NCI-H345 (cell line): ENCODE measurements around the gene TNFRSF8.

Source experiments
- DNase-seq: peaks from one replicate; lab custom pipeline; 2025; lab: John Stamatoyannopoulos, UW

Gene TNFRSF8

DNA sequence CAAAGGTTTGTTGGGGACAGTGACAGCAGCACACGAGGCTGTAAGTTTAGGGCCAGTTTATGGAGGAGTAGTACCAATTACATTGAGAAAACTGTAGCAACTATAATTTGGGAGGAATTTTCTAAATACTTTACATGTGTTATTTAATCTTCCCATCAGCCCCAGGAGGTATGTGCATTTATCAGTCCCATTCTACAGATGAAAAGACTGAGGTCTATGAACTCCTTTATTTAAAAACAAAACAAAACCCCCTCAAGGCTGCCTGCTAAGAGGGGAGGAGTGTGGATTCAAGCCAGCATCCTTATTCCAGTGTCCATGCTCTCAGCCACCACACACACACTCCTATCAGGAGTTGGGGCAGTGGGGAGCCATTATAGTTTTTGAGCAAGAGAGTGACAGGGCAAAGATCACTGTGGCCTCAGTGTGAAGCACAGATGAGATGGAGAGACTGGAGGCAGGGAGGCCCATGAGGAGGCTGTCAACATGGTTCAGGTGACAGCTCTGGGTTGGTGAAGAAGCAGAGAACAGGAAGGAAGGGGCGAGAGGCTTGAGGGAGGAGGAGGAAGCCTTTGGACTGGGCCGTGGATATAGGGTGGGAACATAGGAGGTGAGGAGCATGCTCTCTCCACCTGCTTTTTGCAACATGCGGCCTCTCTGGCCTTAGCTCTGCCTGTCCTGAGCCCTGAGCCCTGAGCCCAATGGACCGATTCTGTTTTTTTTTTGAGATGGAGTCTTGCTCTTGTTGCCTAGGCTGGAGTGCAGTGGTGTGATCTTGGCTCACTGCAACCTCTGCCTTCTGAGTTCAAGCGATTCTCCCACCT is 113.4 kb downstream of the TNFRSF8 start:
- DNase-seq = no peak

DNA sequence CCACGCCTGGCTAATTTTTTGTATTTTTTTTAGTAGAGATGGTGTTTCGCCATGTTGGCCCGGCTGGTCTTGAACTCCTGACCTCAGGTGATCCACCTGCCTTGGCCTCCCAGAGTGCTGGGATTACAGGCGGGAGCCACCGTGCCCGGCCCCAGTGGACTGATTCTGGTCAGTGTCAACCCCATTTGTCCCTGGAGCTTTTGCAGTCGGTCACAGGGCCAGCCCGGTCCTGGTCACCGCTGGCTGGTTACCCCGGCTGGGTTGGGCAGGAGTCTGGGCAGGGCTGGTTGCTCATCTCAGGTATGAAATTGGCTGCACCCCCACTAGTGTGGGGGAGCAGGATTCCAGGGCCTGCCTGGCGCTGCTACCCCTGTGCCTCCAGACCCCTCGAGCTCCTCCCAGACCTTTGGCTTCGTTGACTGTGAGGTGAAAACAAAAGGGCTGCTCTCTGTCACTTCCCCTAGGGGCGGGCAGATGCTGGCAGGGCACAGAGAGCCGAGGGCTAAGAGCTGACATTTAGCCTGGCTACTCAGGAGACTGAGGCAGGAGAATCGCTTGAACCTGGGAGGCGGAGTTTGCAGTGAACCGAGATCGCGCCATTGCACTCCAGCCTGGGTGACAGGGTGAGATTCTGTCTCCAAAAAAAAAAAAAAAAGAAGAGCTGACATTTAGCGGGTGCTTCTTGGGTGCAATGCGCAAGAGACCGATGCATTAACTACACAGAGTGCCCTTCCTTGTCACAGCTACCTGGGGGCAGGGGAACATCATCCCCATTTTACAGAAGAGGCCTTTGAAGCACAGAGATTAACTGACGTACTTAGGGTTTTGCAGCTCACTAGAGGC is 114.3 kb downstream of the TNFRSF8 start:
- peak; percentile 3 for DNase-seq

DNA sequence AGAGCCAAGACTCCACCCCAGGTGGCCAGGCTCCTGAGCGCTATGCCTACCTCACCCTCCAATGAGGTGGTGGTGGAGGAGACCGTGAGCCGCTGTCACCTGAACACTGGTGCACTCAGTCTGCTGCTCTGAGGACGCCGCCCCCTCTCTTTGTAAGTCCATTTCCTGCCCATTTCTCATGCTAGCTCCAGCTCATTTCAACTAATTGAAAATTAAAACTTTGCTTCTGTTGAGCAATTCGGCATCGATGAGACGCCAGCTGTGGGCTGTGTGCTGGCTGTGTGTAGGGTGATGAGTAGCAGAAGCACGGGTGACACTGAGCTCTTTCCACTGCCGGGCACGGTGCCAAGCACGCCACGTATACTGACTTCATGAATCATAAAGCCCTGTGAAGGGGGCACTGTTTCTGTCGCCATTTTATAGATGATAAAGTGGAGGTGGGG is 114.9 kb downstream of the TNFRSF8 start:
- peak; percentile 84 for DNase-seq

DNA sequence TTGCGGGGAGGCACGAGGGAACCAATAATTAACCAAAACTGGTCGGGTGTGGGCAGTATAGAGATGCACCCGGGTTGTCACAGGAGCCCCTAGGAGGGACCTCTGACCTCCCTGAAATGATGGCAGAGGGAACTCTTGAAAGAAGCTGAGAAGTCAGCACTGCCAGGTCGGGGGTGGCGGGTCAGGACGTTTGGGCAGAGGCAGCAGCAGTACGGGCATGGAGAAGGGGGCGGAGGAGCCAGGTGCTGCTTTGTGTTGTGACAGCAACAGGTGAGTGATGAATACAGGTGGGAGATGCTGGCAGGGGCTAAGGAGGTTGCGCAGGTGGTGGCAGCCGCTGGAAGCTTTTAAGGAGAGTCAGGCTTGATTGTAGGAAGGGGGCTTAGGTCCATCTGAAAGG is 115.4 kb downstream of the TNFRSF8 start:
- peak; percentile 66 for DNase-seq

DNA sequence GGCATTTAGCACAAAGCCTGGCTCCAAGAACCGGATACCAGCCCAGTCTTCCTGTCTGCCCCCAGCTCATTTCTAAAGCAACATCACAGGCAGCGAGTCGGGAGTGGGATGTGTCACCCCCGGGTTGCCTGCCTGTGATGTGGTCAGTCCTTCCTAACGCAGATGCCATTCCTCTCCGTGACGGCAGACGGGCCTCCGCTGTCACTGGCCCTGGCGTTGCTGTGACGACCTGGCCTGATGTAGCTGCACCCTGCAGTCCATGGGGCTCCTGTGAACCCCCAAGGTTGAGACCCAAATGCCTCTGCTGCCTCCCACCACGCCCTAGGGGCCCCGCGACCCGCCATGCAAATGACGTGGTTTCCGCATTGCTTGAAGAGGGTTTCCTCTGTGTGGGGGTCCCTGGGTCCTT is 116.0 kb downstream of the TNFRSF8 start:
- DNase-seq = no peak

DNA sequence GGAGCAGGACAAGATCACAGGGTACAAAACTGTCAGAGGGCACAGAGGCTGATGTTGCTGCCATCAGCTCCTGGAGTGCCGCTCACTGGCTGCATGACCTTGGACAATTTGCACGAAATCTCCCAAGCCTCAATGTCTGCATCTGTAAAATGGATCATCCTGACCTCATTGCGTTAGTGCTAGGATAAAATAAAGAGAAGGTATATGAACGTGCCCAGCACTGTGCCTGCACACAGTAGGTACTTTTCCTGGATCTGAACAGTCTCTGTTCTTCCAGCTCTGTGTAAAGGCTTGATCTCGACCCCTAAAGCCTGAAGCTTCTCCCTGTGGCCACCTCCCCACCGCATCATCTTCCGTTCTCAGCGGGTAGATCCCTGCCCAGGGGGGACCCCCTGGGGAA is 116.6 kb downstream of the TNFRSF8 start:
- DNase-seq = no peak

DNA sequence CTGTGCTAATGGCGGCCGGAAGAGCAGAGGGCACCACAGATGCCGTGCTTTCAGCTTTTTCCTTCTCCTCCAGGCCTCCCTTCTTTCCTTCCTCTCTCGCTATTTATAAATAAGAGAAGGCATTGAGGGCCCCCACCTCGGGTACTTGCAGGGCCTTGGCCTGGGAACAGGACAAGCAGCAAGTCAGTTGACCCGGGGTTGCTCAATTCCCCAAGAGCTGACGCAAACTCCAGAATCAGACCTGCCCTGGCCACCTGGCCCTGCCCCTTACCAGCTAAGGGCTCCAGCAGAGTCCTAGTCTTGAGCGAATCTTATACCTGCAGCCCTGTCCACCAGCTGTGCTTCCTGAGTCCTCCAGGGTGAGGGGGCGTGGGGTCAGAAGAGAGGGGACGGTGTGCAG is 117.2 kb downstream of the TNFRSF8 start:
- DNase-seq = no peak

DNA sequence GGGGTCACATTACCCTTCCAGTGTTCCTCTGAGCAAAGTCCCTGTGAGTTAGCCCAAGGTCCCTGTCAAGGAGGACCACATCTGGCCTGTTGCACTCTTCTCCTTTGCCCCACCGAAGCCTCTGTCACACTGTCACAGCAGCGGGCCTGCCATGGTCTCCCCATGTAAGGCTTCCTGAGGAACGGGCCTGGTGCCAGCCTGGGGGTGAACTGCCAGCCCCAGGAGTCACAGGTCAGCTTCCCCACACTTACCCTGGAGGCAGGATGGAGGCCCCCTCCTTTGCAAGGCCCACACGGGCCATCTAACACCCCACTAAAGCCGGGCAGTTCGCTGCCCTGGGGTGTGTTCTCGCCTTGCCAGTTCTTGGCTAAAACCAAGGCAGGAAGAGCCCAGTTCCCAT is 117.8 kb downstream of the TNFRSF8 start:
- no peak for DNase-seq

DNA sequence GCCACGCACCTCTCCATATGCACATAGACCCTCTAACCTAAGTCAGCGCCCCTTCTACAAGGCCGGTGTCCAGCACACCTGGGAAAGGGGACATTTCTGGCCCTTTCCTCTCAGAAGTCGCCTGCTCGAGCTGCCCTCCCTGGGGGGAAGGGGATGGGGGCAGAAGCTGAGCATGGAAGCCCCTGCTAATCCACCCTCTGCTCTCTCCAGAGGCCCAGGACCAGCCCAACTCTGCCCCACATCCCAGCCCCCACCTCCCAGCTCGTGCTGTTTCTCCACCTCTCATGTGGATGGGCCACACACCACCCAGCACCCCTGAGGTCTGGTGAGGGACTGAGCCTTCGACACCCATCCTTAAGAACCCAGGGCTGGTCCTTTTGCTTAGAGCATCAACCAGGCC is 118.5 kb downstream of the TNFRSF8 start:
- DNase-seq = no peak

DNA sequence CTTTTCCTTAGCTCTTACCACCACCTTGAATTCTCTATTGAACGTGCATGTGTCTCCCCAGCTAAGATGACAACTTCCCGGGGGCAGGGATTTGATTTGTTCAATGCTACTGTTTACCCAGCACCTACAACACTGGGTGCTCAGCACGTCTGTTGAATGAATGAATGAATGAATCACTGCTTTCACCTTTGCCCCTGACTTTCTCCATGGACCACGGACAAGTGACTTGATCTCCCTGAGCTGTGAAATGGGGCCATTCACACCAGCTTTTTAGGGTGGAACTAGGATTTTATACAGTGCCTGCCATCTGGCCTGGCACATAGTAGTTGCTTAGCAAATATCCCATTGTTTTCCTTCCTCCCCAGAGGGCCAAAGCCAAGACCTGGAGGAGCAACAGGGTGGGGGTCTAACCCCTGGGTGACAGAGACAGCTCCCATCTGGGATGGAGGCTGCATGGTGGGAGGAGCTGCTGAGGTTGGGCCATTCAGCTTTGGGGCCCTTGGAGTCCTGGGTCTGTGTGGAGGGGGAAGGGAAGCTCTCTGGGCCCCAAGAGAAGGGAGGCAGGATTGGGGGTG is 119.4 kb downstream of the TNFRSF8 start:
- DNase-seq = no peak

DNA sequence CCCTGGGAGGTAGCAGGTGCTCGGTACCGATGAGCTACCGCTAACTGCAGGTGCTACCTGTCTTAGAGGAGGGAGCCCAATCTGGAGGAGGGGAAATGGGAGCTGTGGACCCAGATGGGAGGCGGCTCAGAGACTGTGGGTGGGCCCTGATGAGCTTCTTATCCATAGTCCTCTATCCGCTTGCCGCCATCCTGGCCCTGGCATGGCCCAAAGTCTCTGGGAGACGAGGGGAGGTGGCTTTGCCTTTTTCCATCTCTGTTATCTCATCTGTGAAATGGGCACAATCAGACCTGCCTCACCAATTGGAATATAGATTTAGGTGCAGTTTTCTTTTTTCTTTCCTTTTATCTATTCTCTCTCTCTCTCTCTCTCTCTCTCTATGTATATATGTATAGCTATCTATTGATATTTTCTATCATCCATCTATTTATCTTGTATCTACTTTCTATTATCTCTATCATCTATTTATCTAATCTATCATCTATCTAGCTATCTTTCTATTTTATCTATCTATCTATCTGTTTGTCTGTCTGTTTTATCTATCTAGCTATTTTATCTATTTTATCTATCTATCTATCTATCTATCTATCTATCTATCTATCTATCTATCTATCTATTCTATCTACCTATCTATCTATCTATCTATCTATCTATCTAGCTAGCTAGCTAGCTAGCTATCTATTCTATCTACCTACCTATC is 120.1 kb downstream of the TNFRSF8 start:
- no peak for DNase-seq

DNA sequence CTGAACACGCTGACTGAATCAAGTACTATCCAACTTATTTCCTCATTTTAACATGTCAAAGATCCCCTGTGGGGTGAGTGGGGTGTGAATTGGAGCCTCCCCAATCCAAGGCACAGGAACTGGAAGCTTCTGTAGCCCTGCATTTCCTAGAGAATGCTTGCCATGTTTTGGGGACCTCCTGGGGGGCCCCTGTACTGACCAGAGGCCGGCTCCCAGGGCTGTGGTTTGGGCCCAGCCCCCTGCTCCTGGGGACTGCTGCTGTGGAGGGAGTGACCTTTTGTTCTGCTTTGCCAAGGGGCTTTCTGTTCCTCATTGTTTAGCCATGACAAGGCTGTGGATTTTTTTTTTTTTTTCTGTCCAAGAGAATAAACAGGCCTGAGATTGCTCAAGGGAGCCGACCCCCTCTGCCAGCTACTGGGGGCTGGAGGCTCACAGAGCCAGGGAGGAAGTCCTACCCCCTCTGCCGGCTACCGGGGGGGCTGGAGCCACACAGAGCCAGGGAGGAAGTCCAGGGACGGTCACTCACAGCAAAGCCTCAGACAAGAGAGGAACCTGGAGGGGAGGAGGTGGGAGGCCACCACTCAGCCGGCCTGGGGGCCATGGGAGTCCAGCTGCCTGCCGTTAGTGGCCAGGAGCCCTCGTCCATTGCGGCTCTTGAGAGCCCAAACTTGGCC is 121.0 kb downstream of the TNFRSF8 start:
- no peak for DNase-seq

DNA sequence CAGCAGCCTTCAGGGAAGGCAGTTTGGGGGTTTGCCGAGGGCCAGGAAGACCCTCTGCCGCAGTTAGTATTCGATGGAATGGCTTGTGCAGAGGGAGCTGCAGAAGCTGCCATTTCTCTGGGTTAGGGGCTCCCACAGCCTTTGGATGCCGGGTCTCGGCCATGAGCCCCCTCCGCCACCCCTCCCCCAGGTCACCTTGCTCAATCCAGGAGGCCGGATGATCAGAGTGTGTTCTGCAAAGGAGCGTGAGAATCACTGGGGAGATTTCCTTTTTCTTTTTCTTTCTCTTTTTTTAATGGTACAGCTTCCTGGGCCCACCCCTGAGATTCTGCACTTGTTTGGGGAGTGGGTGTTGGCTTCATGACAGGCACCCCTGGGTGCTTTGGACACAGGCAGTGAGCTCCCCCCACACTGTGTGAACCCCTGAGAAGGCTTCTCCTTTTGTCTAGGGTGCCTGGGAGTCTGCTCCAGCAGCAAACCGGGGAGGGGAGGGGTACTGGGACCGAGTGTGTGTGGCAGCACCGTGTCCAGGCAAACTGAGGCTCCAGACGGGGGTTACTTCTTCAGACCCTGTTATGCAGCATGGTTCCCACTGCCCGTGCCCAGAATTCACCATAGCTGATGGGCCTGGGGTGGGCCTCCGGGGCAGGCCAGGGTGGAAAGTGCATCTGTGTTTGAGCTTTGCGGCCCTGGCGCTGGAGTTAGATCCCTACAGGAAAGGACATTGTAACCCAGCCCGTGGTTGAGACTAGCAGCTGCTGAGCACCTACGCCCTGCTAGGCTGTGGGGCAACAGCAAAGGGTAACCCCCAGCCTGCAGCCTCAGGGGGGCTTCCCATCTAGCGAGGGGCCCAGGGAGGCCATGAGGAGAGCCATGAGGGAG is 122.2 kb downstream of the TNFRSF8 start:
- DNase-seq = no peak

DNA sequence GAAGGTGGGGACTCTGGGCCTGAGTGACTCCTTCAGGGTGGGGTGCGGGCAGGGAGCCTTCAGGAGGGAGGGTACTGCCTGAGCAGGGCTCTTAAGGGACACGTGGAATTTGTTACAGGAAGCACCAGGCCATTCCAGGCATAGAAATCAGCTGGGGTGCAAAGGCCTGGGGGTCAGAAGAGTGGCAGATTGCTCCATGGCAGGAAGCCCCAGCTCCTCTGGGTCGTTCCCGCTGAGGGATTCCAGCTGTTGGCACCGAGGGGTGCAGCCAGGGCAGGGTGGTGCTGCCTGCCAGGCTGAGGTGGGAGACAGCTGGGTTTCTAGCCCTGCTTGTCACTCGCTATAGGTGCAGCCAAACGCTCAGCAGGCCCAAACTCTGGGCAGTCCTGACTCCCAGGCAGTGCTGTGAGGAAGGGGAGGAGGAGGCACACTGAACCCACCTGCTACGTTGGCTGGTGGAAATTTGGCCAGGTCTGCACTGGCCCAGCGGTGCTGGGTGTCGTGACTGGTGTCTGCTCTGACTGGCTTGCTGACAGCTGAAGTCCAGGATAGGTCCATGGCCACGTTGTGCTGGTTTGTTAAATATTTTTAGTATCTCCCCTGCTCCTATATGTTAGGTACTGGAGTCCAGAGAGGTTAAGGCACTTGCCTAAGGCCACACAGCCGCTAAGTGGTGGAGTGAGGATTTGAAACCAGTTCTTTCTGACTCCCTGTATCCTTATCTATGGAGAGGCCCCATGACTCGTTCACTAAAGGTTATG is 123.0 kb downstream of the TNFRSF8 start:
- DNase-seq = no peak

DNA sequence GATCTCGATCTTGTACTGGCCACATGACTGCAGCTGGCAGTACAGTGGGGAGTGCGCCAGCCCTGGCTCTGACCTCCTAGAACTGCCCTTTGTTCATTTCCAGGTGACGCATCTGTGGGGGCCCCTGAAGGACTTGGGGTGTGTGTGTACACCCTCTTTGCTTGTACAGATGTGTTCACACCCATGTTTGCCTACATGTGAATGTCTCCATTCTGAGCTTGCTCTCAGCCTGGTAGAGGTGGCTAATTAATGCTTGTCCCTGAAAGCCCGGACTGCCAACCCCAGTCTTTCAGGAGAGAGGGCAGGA is 123.5 kb downstream of the TNFRSF8 start:
- no peak for DNase-seq

DNA sequence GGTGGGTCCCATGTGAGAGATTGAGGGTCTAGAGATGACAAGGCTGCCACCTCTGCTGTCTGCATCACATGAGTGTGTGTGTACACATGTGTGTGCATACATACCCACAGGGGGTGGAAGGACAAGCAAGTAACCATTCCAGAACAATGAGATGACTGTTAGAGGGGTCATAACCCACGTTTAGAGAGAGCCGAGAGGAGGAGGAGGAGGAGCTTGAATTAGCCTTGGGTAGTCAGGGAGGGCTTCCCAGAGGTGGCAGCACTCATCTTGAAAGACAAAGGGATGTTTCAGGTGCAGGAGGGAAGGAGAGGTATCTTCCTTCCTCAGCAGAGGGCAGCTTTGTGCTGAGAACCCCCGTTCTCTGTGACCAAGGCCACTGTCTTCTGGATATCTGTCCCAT is 125.0 kb downstream of the TNFRSF8 start:
- no peak for DNase-seq

DNA sequence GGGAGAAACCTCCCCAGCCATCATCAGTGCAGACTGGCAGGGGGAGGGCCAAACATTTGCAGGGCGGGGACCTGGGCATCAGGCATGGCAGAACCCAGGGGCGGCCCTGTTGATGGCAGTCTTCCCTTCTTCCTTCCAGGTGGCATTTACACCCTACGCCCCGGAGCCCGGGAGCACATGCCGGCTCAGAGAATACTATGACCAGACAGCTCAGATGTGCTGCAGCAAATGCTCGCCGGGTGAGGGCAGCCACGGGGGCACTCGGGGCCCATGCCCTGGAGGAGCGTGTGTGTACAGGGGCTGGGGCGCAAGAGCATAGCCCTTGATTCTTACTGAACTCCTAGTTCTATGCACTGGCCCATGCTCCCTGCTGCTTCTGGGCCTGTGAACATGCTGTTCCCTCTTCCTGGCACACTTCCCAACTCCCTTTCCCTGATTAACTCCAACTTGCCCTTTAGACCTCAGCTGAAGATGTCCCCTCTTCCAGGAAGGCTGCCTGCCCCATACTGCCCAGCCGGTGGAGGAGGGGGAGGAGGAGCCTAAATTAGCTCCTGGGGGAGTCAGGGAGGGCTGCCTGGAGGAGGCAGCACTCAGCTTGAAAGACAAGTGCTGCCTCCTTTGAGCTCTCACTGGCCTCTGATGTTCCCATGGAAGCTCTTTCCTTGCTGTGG is 125.7 kb downstream of the TNFRSF8 start:
- DNase-seq = no peak

DNA sequence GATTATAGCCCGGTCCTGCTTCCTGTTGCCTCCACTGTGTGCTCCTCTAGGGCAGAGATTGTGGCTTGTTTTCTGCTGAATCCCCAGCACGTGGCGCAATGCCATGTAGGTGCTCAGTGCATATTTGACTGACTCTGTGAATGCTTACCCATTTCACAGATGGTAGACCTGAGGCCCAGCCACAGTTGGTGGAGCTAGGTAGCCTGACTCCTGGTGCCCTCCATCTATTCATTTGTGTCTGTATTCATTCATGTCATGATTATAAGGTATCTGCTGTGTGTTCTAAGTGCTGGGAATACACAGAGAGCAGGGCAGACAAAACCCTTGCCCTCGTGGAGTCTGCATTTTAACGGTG is 126.2 kb downstream of the TNFRSF8 start:
- no peak for DNase-seq

DNA sequence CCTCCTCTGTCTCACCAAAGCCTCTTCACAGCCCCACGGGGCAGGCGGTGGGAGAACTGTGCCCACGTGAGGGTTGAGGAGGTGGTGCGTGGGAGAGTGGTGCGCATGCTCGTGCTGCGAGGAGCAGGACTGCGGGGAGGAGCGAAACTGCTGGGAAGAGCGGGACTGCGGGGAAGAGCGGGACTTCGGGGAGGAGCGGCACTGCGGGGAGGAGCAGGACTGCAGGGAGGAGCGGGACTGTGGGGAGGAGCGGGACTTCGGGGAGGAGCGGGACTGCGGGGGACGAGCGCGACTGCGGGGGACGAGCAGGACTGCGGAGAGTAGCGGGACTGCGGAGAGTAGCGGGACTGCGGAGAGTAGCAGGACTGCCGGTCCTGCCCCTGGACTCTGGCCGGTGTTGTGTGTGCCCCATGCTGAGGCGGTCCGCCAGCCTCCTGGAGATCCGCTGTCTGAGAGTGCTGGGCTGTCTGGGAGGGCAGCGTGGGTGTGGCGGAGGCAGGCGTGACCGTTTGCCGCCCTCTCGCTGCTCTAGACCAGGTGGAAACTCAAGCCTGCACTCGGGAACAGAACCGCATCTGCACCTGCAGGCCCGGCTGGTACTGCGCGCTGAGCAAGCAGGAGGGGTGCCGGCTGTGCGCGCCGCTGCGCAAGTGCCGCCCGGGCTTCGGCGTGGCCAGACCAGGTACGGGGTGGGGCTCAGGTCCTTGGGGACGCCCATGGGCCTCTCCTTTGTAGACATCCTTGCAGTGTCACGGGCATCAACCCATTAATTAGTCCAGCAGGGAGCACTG is 128.3 kb downstream of the TNFRSF8 start:
- DNase-seq = no peak
